ENCODE results near the gene SETD4. TPM values are rescaled to one million over a fixed set of nuclear protein-coding genes. Genes with fewer than 3 reads are reported as not detected.

The SETD4 gene
- total RNA-seq, 1 donor, result 15.1 TPM

DNA sequence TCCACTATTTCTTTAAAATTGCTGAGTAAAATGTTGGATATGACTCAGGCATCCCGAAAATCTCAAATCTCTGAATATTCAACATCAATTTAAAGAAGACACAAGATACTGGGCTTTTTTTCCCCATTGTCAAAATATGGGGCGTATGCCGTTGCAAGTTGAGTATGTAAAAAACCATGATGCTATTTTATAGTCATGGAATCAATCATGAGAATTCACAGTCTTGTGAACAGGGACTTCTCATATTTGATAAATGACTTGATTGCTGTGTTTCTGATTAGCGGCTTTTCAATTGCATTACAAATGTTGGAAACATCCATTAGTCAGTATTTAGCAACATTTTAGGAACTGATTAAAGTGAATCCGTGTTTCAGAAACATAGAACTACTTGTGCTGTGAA, 45.3 kb downstream of the SETD4 start:
- H3K4me3 ChIP-seq (ENCODE audit: low read depth, low read length), result no peak overlapping the region

DNA sequence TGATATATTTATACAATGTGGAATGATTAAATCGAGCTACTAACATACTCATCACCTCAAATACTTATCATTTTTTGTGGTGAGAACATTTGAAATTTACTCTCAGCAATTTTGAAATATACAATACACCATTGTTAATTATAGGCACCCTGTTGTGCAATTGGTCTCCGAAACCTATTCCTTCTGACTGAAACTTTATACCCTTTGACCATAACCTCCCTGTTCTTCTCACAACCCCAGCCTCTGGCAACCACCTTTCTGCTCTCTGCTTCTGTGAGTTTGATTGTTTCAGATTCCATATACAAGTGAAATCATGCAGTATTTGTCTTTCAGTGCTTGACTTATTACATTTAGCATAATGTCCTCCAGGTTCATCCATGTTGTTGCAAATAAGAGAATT, 49.5 kb downstream of the SETD4 start:
- TF ChIP-seq, protein P1, sequence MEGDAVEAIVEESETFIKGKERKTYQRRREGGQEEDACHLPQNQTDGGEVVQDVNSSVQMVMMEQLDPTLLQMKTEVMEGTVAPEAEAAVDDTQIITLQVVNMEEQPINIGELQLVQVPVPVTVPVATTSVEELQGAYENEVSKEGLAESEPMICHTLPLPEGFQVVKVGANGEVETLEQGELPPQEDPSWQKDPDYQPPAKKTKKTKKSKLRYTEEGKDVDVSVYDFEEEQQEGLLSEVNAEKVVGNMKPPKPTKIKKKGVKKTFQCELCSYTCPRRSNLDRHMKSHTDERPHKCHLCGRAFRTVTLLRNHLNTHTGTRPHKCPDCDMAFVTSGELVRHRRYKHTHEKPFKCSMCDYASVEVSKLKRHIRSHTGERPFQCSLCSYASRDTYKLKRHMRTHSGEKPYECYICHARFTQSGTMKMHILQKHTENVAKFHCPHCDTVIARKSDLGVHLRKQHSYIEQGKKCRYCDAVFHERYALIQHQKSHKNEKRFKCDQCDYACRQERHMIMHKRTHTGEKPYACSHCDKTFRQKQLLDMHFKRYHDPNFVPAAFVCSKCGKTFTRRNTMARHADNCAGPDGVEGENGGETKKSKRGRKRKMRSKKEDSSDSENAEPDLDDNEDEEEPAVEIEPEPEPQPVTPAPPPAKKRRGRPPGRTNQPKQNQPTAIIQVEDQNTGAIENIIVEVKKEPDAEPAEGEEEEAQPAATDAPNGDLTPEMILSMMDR (IDR thresholded peaks at IDR 0.05; ENCODE audit: insufficient read depth, low read depth, low read length), result no peak
- no peak overlapping the region for H3K4me3 ChIP-seq (ENCODE audit: low read depth, low read length)
- no peak for DNase-seq (ENCODE audit: low read depth)

More for the DNA sequence above, 45.3 kb downstream of the SETD4 start:
- TF ChIP-seq, protein P1 (IDR thresholded peaks at IDR 0.05; ENCODE audit: insufficient read depth, low read depth, low read length), result no peak
- no peak for DNase-seq (ENCODE audit: low read depth)

DNA sequence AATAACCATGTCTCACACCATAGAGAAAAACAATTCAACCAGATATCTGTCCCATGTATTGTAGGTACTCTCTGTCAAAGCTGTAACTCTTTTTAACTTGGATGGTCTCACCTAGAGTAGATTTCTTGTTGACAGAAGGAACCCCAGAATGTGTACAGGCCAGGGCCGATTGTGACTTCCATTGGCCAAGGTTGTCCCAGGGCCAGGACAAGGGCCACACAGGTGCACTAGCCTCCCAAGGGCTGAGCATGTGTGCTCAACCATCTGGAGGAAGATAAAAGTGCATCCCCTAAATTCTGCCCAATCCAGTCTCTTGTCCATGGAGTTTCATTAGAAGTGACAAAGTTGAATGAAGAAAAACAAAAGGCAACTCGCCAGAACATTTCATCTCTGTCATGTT, 51.8 kb downstream of the SETD4 start:
- DNase-seq (ENCODE audit: low read depth), result no peak
- TF ChIP-seq, protein P1 (IDR thresholded peaks at IDR 0.05; ENCODE audit: insufficient read depth, low read depth, low read length), result no peak
- no peak overlapping the region for H3K4me3 ChIP-seq (ENCODE audit: low read depth, low read length)

DNA sequence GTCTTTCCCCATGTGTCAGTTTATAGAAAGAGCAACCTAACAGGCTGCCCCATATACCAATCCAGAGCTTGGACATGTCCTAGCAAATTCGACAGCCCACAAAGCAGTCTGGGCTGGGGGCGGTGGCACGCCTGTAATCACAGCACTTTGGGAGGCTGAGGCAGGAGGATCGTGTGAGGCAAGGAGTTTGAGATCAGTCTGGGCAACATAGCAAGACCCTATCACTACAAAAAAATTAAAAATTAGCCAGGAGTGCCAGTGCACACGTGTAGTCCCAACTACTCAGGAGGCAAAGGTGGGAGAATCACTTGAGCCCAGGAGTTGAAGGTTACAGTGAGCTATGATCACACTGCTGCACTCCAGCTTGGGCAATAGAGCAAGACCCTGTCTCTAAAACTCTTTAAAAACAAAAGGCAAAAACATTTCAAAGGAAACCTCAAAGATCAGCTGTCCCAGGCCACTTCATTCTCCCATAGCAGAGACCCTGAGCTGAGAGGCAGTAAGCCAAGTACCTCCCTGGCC, 54.4 kb downstream of the SETD4 start:
- no peak overlapping the region for H3K4me3 ChIP-seq (ENCODE audit: low read depth, low read length)
- TF ChIP-seq, protein P1 (IDR thresholded peaks at IDR 0.05; ENCODE audit: insufficient read depth, low read depth, low read length), result no peak
- DNase-seq (ENCODE audit: low read depth), result no peak

DNA sequence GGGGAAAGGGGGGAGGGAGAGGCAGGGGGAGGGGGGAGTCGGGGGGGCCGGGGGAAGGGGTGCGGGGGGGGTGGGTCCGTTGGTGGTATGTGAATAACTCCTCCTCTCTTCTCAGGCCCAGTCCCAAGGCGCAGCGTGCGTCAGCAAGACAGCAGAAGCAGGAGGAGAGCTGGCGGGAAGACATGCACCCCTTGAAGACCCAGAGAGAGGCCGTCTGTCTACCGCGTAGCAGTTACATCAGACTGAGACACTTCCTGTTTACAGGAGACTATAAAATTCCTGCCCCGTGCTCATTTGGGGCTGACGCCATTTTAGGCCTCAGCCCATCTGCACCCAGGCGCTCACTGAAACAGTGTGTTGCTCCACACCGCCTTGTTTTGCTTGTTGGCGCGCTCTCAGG, 55.3 kb downstream of the SETD4 start:
- peak; percentile 25 for DNase-seq (ENCODE audit: low read depth)

GRCh38 chr21:36004441-36004840, 55.9 kb downstream of the SETD4 start:
- DNase-seq (ENCODE audit: low read depth), result peak; percentile 10
- TF ChIP-seq, protein P1 (IDR thresholded peaks at IDR 0.05; ENCODE audit: insufficient read depth, low read depth, low read length), result no peak
- H3K4me3 ChIP-seq (ENCODE audit: low read depth, low read length), result no peak overlapping the region

More for the DNA sequence above, 55.3 kb downstream of the SETD4 start:
- TF ChIP-seq, protein P1 (IDR thresholded peaks at IDR 0.05; ENCODE audit: insufficient read depth, low read depth, low read length), result no peak
- H3K4me3 ChIP-seq (ENCODE audit: low read depth, low read length), result no peak overlapping the region

GRCh38 chr21:36003776-36004175, 56.5 kb downstream of the SETD4 start:
- no peak overlapping the region for H3K4me3 ChIP-seq (ENCODE audit: low read depth, low read length)
- DNase-seq (ENCODE audit: low read depth), result no peak
- TF ChIP-seq, protein P1 (IDR thresholded peaks at IDR 0.05; ENCODE audit: insufficient read depth, low read depth, low read length), result no peak

Data from fibroblast of villous mesenchyme (primary cell).